LNCaP clone FGC (cell line): Measurements from ENCODE around the gene ADAMTSL2.

Source experiments
- DNase-seq: peaks from one replicate; pipeline ENCODE4 v3.0.0-alpha.2; 2011; ENCODE audit warnings: low read depth
- H3K4me3 ChIP-seq: 2 replicates; pipeline ENCODE4 v1.5.1; 2011; ENCODE audit warnings: mild to moderate bottlenecking, low read depth, low read length, control low read depth
- TF ChIP-seq, protein P1 (sequence below): IDR thresholded peaks from 2 replicates; pipeline ENCODE4 v1.5.1; 2012; ENCODE audit warnings: mild to moderate bottlenecking; ENCODE audit not compliant: control insufficient read depth, insufficient read depth; ENCODE audit errors: extremely low read depth

The ADAMTSL2 gene

DNA sequence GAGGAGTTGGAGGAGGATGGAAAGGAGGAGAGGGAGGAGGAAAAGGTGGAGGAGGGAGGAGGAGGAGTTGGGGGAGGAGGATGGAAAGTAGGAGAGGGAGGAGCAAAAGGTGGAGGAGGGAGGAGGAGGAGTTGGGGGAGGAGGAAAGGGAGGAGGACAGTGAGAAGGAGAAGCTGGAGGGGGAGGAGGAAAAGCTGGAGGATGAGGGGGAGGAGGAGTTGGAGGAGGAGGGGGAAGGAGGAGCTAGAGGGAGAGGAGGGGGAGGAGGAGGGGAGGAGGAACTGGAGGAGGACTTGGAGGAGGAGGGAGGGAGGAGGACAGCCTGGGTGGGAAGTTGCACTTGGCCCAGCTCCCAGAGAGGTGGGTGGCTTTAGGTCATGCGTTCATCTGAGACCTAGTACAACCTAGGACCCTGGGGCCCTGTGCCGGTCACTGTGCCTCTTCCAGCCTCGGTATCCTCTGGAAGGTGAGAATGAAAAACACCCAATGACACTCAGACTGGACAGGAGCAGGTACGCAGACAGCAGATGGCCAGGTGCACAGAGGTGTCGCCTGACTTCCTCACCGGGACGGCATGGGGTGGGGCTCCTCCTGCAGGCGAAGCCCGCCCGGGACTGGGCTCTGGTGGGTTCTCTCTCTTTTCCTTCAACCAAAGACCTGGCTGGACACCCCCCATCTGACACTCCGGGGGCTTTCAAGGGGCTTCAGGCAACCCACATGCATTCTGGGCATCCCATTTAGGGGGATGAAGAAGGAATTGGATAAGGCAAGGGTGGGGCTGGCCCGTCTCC is 43.4 kb upstream of the ADAMTSL2 start:
- TF ChIP-seq, protein P1, sequence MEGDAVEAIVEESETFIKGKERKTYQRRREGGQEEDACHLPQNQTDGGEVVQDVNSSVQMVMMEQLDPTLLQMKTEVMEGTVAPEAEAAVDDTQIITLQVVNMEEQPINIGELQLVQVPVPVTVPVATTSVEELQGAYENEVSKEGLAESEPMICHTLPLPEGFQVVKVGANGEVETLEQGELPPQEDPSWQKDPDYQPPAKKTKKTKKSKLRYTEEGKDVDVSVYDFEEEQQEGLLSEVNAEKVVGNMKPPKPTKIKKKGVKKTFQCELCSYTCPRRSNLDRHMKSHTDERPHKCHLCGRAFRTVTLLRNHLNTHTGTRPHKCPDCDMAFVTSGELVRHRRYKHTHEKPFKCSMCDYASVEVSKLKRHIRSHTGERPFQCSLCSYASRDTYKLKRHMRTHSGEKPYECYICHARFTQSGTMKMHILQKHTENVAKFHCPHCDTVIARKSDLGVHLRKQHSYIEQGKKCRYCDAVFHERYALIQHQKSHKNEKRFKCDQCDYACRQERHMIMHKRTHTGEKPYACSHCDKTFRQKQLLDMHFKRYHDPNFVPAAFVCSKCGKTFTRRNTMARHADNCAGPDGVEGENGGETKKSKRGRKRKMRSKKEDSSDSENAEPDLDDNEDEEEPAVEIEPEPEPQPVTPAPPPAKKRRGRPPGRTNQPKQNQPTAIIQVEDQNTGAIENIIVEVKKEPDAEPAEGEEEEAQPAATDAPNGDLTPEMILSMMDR: no peak
- no peak for DNase-seq

DNA sequence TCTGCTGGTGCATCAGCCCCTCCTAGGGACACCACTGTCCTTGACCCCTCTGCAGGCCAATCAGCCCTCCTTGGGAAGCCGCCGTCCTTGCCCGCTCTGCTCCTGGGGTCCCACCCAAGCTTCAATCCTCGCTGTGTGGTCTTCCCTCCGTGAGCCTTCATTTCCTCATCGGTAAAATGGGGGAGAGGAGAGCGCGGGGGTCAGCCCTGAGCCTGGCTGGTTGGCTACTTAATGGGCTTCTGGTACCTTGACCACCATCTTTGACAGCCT is 42.9 kb upstream of the ADAMTSL2 start:
- H3K4me3 ChIP-seq: no peak overlapping the region
- TF ChIP-seq, protein P1: no peak

More for the DNA sequence above, 43.4 kb upstream of the ADAMTSL2 start:
- H3K4me3 ChIP-seq: no peak overlapping the region

DNA sequence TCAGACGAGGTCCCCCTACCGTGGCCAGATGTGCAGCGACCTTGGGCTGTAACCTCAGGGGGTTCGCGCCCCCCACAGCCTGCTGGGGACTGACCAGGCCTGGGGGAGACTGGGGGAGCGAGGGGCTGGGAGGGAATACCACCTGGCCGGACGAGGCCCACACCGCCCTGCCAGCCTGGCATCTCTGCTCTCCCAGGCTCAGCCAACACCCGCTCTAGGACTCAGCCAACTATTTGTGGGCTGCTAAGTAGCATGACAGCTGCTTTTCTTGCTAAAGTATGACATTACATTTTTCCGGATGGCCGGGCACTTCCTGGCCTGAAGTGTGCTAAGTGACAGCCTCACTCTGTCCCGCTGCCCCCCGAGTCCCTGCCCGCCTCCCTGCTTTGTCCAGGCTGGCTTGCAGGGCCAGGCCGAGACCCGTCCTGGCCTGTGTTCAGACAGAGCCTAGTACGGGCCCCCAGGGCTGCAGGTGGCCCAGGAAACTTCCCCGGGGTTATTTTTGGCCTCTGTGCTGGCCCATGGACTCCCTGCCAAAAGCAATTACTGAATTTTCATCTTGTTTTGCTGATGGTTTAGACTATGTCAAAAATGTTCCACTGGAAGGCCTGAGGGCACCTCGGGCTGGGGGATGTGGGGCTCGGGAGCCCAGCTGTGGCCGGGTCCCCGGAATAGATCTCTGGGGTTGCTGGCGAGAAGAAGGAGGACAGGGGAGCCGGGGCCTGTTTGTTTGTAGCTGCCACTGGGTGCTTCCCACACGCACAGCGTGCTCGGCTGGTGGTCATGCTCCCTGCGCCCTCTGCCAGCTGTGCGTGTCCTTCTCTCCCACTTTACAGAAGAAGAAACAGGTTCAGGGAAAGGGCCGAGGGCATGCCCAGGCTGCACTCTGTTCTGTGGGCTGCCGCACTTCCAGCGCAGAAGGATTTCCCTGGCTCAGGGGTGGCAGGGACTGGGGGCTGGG is 42.2 kb upstream of the ADAMTSL2 start:
- no peak overlapping the region for H3K4me3 ChIP-seq
- no peak for DNase-seq
- TF ChIP-seq, protein P1: no peak

More for the DNA sequence above, 42.9 kb upstream of the ADAMTSL2 start:
- DNase-seq: no peak

DNA sequence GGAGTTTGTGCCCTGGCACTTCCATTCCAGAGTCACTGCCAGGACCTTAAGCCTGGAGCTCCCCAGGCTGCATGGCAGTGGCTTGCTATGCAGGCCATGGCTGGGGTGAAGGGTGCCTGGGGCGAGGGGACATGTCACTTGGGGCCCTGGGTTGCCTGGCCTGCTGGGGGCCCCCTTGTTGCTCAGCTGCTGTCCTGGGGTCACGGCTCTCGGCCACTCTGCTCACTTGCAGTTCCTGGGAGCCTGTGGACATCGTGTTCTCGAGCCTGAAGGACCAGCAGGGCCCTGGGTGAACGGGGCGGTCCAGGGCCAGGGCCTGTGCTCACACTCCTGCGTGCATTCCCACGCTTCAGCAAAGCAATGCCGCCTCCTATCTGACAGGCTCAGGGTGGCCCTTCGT is 41.1 kb upstream of the ADAMTSL2 start:
- no peak for DNase-seq
- TF ChIP-seq, protein P1: no peak
- no peak overlapping the region for H3K4me3 ChIP-seq

DNA sequence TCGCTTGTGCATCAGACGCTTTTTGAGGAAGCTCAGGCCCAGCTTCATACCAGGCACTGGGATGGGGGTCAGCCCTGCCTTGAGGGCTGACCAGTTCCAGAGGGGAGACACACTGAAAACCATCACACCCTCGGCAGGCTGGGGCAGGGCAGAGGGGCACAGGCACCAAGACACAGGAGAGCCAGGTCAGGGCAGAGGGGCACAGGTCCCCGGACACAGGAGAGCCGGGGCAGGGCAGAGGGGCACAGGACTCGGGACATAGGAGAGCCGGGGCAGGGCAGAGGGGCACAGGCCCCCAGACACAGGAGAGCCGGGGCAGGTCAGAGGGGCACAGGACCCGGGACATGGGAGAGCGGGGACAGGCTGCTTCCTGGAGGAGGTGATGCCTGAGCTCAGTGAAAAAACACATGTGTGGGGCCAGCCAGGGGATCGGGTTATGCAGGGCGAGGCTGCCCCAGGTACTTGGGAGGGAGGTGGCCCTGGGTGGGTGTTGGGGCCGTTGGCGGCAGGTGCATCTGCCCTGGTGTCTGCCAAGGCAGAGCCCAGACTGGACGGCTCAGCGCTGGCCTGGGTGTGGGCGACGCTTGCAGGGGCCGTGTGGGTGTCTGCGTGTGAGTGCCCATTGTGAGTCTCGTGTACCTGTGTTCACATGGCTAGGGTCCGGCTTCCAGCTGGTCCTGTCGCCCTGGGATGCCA is 40.5 kb upstream of the ADAMTSL2 start:
- no peak overlapping the region for H3K4me3 ChIP-seq
- no peak for DNase-seq
- TF ChIP-seq, protein P1: no peak

DNA sequence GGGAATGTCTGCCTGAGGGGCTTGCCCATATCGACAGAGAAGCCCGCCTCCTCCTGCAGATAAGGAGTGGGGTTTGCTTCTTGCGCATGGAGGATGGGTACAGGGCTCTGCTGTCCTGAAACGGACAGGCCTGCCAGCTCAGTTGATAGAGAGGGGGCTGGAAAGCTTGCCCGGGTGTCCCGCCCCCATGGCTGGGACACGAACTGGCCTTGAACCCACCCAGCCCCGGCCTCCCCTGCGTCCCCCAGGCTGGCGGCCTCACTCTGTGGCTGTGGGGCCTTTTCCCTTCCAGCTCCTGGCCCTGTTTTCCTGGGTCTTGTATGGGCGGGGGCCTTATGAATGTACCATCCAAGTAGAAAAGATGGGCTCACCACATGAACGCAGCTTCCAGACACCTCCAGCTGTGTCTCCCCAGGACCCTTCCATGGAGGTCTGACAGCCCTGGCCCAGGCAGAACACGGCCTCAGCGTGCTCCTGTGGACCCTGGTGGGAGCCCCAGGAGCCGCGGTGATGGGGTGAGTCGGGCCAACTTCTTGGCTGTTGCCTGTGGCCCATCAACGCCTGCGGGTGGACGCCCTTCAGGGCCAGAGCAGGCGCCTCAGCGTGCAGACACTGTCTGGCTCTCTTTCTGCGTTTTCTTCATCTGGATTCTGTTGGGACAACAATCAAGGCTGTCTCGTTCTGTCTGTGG is 39.7 kb upstream of the ADAMTSL2 start:
- DNase-seq: no peak
- no peak overlapping the region for H3K4me3 ChIP-seq
- TF ChIP-seq, protein P1: no peak
